Measurements from ENCODE around the gene GPATCH2L.

DNA sequence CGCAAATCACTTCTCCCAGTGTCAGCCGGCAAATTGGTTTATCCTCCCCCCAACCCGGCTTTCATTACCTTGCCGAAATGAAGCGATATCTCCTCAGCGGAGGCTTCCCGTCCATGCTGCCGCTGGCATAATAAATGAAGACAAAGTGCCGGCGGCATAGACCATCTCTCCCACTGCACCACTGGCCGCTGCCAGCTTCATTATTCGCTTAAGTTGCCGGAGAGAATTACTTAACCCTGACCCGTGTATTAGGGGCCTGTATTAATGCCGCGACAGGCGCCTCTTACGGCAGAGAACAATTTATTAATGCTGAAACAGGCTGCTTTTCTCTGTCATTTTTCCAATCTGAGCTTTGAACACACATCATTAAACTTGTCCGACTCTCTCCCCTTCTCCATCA, 17.5 kb upstream of the GPATCH2L start:
- no peak for TF ChIP-seq RBAK (tag by site-specific recombination; IDR thresholded peaks at IDR 0.05)
- no peak for TF ChIP-seq CTCF (tag by site-specific recombination; IDR thresholded peaks at IDR 0.05)
- TF ChIP-seq ZBTB7A (tag by site-specific recombination; IDR thresholded peaks at IDR 0.05; ENCODE audit: low read depth) = no peak
- TF ChIP-seq ZNF785 (tag by site-specific recombination; IDR thresholded peaks at IDR 0.05) = no peak
- no peak for TF ChIP-seq ZNF580 (tag by site-specific recombination; IDR thresholded peaks at IDR 0.05)
- TF ChIP-seq YY1 (tag by site-specific recombination; IDR thresholded peaks at IDR 0.05) = no peak
- no peak for TF ChIP-seq WT1 (tag by site-specific recombination; IDR thresholded peaks at IDR 0.05)
- no peak for TF ChIP-seq ZNF513 (tag by site-specific recombination; IDR thresholded peaks at IDR 0.05)
- TF ChIP-seq ZFP37 (tag by site-specific recombination; IDR thresholded peaks at IDR 0.05) = no peak
- no peak for TF ChIP-seq ZNF701 (tag by site-specific recombination; IDR thresholded peaks at IDR 0.05)
- TF ChIP-seq, protein P1, sequence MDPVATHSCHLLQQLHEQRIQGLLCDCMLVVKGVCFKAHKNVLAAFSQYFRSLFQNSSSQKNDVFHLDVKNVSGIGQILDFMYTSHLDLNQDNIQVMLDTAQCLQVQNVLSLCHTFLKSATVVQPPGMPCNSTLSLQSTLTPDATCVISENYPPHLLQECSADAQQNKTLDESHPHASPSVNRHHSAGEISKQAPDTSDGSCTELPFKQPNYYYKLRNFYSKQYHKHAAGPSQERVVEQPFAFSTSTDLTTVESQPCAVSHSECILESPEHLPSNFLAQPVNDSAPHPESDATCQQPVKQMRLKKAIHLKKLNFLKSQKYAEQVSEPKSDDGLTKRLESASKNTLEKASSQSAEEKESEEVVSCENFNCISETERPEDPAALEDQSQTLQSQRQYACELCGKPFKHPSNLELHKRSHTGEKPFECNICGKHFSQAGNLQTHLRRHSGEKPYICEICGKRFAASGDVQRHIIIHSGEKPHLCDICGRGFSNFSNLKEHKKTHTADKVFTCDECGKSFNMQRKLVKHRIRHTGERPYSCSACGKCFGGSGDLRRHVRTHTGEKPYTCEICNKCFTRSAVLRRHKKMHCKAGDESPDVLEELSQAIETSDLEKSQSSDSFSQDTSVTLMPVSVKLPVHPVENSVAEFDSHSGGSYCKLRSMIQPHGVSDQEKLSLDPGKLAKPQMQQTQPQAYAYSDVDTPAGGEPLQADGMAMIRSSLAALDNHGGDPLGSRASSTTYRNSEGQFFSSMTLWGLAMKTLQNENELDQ (tag by site-specific recombination; IDR thresholded peaks at IDR 0.05; ENCODE audit: low read depth) = no peak
- TF ChIP-seq ZNF48 (tag by site-specific recombination; IDR thresholded peaks at IDR 0.05) = no peak
- TF ChIP-seq, protein P2, sequence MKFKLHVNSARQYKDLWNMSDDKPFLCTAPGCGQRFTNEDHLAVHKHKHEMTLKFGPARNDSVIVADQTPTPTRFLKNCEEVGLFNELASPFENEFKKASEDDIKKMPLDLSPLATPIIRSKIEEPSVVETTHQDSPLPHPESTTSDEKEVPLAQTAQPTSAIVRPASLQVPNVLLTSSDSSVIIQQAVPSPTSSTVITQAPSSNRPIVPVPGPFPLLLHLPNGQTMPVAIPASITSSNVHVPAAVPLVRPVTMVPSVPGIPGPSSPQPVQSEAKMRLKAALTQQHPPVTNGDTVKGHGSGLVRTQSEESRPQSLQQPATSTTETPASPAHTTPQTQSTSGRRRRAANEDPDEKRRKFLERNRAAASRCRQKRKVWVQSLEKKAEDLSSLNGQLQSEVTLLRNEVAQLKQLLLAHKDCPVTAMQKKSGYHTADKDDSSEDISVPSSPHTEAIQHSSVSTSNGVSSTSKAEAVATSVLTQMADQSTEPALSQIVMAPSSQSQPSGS (tag by site-specific recombination; IDR thresholded peaks at IDR 0.05; ENCODE audit: low read depth) = no peak
- no peak for TF ChIP-seq ZFP41 (tag by site-specific recombination; IDR thresholded peaks at IDR 0.05; ENCODE audit: borderline replicate concordance)
